NCI-H146 (cell line): ENCODE data around the gene SLC2A4RG.

Experiments
- DNase-seq: peaks from one replicate; lab custom pipeline; 2025; lab: John Stamatoyannopoulos, UW

SLC2A4RG gene

DNA sequence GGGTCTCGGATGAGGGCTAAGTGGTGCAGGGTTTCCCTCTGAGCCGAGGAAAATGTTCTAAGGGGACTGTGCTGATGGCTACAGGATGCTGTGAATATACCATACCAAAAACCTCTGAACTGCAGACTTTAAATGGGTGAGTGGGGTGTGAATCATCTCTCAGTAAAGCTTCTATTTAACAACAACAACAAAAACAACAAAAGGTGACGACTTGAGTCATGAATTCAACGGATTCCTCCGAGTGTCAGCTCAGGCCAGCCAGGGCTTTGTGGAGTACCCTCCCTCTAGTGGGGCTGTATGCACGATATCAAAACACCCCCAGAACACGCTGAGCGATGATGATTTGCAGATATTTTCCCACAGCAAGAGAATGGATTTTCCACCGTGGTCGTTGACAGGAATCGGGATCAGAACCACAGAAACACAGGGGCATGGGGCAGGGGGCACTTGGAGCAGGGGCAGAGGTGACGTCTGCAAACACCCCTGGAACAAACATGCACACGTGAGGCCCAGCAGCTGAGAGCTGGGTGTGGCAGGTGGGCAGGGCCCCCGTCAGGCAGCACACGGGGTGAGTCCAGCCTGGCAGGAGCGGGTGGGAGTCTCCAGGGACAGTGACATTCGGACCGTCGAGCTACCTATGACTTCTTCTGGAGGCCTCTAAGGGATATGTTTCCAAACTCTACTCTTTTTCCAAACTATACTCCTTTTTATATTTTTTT is 38.6 kb downstream of the SLC2A4RG start:
- DNase-seq, result no peak

DNA sequence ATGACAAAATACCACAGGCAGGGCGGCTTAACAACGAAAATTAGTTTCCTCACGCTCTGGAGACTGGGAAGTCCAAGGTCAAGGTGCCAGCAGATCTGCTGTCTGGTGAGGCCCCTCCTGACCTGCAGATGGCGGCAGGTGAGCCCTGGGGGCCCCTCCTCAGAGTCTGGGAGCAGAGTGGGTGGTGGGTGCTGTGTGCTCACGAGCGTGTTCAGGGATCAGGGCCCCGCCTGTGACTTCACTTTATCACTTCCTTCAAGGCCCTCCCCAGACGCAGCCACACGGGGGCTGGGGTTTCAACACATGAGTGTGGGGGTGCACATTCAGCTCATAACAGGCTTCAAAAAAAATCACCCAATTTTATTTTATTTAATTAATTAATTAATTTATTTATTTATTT is 39.3 kb downstream of the SLC2A4RG start:
- no peak for DNase-seq

DNA sequence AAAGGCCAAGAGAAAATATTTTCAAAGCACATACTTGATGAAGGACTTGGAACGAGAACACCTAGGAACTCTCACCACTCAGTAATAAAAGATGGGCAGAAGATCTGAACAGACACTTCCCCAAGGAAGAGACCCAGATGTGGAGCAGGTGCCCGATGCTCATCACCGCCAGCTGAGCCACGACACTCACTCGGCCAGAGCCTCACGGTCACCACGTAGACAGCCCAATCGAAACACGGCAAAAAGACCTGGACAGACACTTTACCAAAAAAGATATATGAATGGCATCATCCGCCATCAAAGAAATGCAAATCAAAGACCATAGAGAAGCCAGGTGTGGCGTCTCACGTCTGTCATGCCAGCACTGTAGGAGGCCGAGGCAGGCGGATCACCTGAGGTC is 41.6 kb downstream of the SLC2A4RG start:
- DNase-seq, result no peak

DNA sequence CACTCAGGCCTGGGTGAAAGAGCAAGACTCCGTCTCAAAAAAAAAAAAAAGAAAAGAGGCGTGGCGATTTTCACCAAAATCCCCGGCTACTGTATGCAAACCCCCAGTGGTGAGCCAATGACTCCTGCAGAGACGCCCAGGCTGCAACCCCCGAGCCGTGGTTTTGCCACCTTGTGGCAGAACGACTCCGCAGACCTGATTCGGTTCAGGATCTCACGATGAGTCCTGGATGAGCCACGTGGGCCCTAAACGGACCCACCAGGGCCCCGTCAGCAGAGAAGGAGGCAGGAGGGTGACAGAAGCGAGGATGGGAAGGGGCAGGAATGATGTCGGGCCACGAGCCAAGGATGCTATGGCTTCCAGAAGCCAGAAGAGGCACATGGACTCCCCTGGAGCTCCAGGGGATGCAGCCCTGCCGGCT is 42.5 kb downstream of the SLC2A4RG start:
- peak; percentile 63 for DNase-seq

DNA sequence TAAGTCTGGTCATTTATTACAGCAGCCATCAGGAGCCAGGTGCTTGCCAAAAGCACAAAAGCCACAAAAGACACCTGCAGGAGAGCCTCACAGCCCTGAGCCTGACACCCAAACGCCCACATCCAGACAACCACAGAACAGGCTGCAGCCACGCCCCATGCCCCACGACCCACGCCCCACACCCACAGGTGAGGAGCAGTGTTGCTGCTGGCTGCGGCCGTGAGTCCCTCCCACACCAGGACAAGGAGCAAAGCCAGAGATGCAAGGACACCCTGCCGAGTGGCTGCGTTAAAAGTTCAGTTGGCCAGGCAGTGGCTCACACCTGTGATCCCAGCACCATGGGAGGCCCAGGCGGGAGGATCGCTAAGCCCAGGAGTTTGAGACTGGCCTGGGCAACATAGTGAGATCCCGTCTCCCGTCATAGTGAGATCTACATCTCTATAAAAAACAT is 43.0 kb downstream of the SLC2A4RG start:
- DNase-seq, result peak; percentile 63

DNA sequence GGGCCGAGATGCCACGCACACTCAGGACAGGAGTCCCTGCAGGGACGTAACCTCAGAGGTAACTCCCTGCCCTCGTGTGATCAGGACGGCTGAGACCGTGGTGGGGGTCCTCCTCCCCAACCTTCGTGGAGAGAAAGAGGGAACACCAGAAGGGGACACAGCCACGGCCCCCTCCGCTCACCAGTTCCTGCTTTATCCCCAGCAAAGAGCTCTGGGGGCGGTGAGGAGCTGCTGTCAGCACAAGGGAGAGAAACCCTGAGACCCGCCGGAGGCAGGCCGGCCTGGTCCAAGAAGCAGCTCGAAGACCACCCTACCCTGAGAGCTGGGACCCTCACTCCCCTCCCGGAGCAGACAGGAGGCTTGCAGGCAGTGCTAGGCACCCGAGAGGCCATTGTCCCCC is 44.4 kb downstream of the SLC2A4RG start:
- DNase-seq, result no peak

DNA sequence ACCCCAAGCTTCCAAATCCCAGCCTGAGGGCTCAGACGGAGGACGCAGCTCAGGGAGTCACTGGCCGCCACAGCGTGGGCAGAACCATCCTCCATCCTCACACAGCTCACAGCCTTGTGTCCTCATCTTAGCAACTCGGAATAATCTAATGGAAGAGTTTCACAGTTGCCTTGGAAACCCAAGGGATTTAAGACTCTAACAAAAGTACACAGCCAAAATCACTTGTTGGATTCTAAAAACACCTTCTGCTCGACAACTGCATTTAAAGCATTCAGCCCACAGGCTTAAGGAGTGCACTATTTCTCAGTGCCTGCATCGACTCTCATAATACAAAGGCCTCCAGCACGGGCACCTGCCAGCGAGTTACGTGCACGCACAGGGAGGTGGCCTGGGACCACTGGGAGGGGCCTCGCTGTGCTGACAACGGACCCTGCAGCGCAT is 46.1 kb downstream of the SLC2A4RG start:
- DNase-seq, result peak; percentile 60

DNA sequence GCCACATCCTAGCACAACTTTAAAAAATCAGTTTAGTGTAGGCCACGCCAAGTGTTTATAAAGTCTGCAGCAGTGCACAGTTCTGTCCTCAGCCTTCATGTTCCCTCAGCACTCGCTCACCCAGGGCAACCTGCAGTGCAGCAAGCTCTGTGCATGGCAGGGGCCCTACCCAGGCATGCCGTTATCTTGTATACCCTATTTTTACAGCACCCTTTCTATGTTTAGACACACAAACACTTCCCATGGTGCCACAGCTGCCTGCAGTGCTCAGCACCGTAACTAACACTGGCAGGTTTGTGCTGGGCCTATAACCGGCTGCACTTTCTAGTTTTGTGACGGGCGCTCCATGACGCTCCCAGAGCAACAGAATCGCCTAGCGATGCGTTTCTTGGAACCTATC is 47.7 kb downstream of the SLC2A4RG start:
- DNase-seq, result no peak

DNA sequence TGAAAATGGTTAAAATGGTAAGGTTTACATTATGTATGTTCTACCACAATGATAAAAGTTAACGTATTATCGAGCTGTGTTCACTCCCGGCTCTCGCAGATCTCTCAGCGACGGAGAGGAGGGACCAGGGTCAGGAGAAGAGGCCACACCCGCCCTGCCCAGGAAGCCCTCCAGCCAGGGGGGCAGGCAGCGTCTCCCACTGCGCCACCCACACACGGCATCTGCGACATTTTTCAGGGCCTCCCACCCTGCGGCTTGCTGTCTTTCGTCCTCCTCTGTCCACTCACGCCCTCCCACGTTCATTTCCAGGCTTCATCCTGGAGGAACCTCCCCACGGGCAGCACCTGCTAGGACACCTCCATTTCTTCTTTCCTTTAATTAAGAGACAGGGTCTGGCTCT is 48.2 kb downstream of the SLC2A4RG start:
- DNase-seq, result no peak

DNA sequence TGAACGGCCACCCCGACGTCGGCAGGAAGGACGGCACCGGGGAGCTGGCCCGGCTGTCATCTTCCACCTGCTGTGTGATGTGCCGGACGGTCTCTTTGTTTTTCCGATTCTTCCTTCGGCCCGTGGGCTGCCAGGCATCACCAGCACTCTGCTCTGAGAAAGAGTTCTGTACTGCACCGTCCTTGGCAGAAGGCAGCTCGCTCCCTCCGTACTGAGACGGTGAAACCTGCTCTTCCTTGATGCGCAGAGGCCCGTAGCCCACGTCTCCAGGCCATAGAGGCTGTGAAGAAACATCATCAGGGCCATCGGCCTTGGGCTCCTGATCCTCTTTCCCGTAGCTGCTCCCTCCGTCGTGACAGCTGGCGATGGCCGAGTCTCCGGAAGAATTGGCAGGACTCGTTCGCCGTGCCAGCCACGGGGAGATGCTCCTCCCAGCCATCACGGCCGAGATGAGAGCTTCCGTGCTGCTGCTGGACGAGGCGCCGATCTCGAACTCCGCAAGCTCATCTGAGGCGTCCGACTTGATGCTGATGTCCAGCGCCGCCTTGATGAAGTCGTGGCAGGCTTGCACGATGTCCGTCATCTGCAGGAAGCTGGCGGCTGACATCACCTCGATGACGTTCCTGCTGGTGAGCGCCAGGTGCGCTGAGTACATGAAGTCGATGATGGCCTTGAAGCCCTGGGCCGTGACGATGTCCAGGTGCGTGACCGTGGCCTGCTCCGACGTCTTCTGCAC is 50.4 kb downstream of the SLC2A4RG start:
- no peak for DNase-seq

DNA sequence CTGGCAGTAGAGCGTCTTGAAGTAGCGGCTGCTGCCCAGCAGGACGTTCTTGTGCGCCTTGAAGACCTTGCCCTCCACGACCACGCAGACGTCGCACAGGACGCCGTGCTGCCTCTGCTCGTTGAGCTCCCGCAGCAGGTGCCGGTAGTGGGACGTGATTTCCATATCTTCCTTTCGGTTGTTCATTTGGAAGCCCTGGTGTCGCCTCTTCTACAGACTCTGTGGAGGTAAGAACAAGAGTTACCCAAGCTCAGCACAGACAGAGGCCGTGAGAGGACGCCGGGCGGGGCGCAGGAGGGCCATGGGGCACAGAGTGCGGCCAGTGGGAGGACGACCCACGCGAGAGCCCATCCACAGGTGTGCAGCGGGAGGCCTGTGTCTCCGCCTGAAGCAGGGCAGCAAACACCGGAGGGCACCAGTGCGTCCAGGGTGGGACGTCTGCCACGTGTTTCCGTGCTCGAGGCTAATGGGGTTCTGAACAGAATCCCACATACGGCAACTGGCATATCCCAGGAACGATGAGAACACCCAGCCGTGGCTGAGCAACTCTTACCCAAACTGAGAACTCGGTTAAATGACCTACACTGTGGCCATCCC is 51.1 kb downstream of the SLC2A4RG start:
- DNase-seq, result no peak

DNA sequence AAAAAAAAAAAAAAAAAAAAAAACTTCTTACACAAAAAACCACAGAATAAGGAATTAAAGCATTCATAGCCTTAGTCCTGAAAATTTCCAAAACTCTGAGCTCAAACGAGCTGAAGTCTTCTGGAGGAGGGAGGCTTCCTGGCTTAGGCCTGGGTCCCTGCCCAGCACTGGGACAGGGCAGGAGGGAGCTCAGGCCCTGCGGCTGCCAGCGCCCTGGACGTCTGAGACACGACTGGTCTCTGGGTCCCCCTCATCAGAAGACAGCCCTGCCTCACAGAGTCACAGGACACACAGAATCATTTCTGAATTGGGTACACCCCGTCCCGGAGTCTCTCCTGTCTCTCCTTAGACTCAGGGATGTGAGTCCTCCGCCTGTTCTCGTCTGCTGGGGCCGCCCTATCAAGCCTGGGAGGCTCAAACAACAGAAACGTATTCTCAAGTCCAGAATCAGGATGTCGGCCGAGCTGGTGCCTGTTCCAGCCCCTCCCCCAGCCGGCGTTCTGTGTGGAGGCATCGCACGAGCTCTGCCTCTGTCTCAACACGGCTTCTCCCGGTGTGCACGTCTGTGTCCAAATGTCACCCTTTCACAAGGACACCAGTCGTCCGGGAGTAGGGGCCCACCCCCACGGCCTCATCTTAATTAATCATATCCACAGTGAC is 52.1 kb downstream of the SLC2A4RG start:
- DNase-seq, result no peak

DNA sequence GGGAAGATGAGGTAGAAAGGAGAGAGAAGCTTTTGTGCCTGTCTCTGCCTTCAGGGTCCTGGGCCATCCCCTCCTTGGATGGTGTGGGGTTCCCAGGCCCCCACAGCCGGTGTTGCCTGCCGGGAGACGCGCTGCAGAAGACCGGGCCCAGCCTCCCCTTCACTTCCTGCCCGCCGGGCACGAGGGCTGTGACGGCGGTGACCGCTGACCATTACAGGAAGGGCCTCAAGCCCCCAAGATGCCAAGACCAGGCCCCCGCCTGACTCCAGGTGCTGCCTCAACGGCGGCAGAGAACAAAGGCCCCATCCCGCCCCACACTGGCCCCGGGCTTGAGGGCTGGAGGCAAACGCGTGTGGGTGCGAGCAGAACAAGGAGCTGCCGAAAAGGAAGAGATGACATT is 53.3 kb downstream of the SLC2A4RG start:
- DNase-seq, result no peak
